Duodenal mucosa (tissue), 2 donors: ENCODE measurements around the gene CFAP221.

Experiments
- H3K27ac ChIP-seq: one replicate; pipeline ENCODE4 v1.7.0; 2013; ENCODE audit warnings: low read depth, low read length
- H3K27me3 ChIP-seq, 2 donors: one replicate each; pipeline ENCODE4 v1.7.0; 2013; ENCODE audit warnings: low read length in 2 of 2, control low read depth in 1 of 2; ENCODE audit not compliant: insufficient read depth in 2 of 2, control insufficient read depth in 1 of 2
- H3K36me3 ChIP-seq, 2 donors: one replicate each; pipeline ENCODE4 v1.7.0; 2013; ENCODE audit warnings: low read length in 2 of 2, control low read depth in 1 of 2; ENCODE audit not compliant: insufficient read depth in 2 of 2, control insufficient read depth in 1 of 2
- H3K4me1 ChIP-seq, 2 donors: one replicate each; pipeline ENCODE4 v1.7.0; 2013; ENCODE audit warnings: low read length in 2 of 2, control low read depth in 1 of 2; ENCODE audit not compliant: insufficient read depth in 2 of 2, control insufficient read depth in 1 of 2
- H3K4me3 ChIP-seq, 2 donors: one replicate each; pipeline ENCODE4 v1.7.0; 2013; ENCODE audit warnings: low read length in 2 of 2, low read depth in 1 of 2
- H3K9ac ChIP-seq, 2 donors: one replicate each; pipeline ENCODE4 v1.7.0; 2013; ENCODE audit warnings: low read length in 2 of 2, low read depth in 1 of 2
- H3K9me3 ChIP-seq, 2 donors: one replicate each; pipeline ENCODE4 v1.7.0; 2013; ENCODE audit warnings: low read length in 2 of 2, control low read depth in 1 of 2; ENCODE audit not compliant: control insufficient read depth in 1 of 2

Gene CFAP221

DNA sequence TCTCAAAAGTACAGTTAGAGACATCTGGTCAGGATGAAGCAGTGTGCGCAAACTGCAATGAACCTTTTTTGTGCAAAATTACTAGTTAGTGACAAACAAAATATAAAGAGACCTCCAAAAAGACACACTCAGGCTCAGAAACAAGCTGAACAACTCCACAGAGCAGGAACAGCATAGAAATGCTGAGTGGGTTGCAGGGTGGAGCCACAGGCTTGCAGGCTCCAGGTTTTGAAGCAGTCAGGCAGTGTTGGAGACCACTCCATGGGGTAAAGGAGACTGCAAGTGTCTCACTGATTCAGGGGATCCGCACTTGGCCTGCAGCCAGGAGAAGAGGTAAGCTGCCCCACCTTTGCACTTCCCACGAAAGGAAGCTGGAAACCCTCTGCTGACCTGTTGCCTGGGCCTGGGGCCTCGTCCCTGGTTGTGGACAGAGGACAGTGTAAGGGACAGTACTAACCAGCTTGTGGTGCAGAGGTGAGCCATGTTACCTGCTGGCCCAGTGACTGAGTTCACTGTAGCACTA is 36.4 kb downstream of the CFAP221 start:
- no peak overlapping the region for H3K27ac ChIP-seq
- no peak overlapping the region for H3K4me3 ChIP-seq
- peaks cover 3 to 5% of the 10 kb centered on the region in 2 donors for H3K9me3 ChIP-seq
- no peaks in the 10 kb centered on the region for H3K27me3 ChIP-seq
- no peaks in the 10 kb centered on the region for H3K36me3 ChIP-seq
- peaks cover 7 to 23% of the 10 kb centered on the region in 2 donors for H3K4me1 ChIP-seq
- H3K9ac ChIP-seq = no peak overlapping the region

DNA sequence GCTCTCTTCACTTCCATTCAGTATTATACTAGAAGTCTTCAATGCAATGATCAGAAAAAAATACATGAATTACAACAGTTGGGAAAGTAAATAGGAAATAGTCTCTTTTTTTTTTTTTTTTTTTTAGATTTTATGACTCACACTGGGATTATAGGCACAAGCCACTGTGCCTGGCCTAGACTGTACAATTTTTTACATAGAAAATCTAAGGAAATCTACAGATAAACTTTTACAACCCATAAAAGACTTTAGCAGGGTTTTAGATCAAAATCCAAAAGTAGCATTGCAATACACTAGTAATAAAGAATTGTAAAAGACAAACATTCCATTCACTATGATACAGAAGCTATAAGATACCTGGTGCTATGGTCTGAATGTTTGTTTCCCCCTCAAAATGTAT is 39.0 kb downstream of the CFAP221 start:
- no peak overlapping the region for H3K27ac ChIP-seq
- peaks cover 3 to 10% of the 10 kb centered on the region in 2 donors for H3K4me1 ChIP-seq
- no peak overlapping the region for H3K9ac ChIP-seq
- no peak overlapping the region for H3K4me3 ChIP-seq
- peaks cover 0 to 5% of the 10 kb centered on the region in 2 donors for H3K9me3 ChIP-seq
- H3K27me3 ChIP-seq = no peaks in the 10 kb centered on the region
- no peaks in the 10 kb centered on the region for H3K36me3 ChIP-seq

DNA sequence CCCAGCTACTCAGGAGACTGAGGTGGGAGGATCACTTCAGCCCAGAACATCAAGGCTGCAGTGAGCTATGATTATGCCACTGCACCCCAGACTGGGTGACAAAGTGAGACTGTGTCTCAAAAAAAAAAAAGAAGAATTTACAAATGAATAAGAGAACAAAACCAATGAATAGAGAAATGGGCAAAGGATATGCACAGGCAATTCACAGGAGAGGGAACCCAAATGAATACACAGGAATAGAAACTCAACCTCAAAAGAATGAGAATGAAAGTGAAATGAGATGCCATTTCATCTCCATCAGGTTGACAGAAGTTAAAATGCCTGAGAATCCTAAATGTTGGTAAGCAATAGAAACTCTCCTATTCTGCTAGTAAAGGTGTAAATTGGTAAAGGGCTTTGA is 40.2 kb downstream of the CFAP221 start:
- H3K4me3 ChIP-seq = no peak overlapping the region
- H3K27ac ChIP-seq = no peak overlapping the region
- H3K27me3 ChIP-seq = no peaks in the 10 kb centered on the region
- H3K4me1 ChIP-seq = peaks cover 3 to 8% of the 10 kb centered on the region in 2 donors
- H3K9ac ChIP-seq = no peak overlapping the region
- H3K36me3 ChIP-seq = no peaks in the 10 kb centered on the region
- H3K9me3 ChIP-seq = peaks cover 0 to 5% of the 10 kb centered on the region in 2 donors

DNA sequence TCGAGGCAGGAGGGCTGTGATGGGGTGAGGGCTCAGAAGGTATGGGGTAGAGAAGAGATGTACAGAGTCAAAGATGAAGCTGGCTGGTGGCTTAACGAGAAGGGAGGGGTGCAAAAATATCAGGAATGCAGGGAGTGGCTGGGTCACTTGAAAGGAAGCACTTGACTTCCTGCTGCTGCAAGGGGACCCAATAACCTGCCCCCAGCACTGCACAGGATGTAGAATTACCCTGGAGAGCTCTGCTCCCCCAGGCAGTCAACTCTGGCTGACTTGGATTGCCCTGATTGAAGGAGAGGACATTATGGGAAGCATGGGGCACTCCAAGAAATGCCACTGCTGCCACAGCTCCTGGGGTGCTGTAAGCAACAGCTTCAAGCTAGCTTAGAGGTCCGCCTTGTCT is 41.8 kb downstream of the CFAP221 start:
- Histone ChIP-seq H3K4me3 (no peak overlapping the region), H3K9me3 (peaks cover 0 to 5% of the 10 kb centered on the region in 2 donors), H3K4me1 (no peaks in the 10 kb centered on the region), H3K9ac (no peak overlapping the region), H3K27ac (no peak overlapping the region), H3K27me3 (no peaks in the 10 kb centered on the region), H3K36me3 (no peaks in the 10 kb centered on the region)

DNA sequence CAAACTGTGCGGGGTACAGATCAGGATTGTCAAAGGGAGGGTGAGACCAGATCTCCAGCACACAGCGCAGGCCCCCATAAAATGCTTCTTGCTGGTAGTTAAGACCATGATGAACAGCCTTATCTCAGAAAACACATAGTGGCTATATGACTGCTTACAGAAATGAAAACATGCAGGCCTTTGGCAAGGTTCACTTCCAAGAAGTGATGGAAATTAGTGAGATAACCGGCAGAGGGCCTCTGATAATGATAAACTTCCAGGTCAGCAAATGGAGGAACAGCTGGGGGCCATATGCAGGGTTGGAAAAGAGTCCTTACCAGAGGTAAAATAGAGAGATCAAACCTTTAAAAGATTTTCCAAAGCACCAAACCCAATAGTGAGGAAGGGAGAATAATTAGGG is 46.6 kb downstream of the CFAP221 start:
- Histone ChIP-seq H3K9me3 (no peaks in the 10 kb centered on the region), H3K9ac (no peak overlapping the region), H3K4me1 (no peaks in the 10 kb centered on the region), H3K27ac (no peak overlapping the region), H3K36me3 (no peaks in the 10 kb centered on the region), H3K4me3 (no peak overlapping the region), H3K27me3 (no peaks in the 10 kb centered on the region)

DNA sequence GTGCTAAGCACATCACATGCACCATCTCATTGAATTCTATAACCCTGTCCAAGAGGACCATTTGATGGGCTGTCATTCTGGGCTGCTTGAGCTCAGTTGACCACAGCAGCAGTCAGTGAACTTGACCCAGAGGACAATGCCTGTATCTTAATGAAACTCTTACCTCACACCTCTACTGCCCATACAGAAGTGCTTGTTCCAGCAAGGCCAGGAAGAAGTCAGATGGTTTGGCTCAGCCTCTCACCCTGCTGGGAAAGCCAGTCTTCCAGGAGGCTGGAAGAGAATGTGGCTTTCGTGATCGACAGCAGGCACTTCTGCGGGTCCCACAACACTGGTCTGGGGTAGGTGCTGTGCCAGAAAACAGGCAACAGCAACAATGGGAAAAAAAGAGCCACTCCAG is 47.3 kb downstream of the CFAP221 start:
- H3K4me3 ChIP-seq = no peak overlapping the region
- H3K9me3 ChIP-seq = no peaks in the 10 kb centered on the region
- no peaks in the 10 kb centered on the region for H3K27me3 ChIP-seq
- no peaks in the 10 kb centered on the region for H3K4me1 ChIP-seq
- no peaks in the 10 kb centered on the region for H3K36me3 ChIP-seq
- H3K9ac ChIP-seq = no peak overlapping the region
- no peak overlapping the region for H3K27ac ChIP-seq

DNA sequence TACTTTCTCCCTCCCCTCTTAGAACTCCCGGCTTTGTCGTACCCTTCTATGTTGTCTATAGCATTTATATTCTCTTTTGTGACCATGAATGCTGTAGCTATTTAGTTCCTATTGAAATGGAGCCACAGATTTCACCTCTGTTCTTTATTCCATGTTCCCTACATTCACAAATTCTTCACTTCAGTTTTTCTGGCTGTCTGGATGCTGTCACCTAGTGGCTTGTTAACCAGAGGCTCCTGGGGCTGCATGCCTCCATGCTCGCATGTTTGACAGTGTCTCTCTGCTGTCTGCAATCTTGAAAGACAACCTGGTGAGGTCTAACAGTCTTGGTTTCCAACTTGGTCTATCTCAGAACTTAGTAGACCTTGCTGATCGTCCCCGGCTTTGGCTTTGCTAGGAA is 48.2 kb downstream of the CFAP221 start:
- Histone ChIP-seq H3K27me3 (no peaks in the 10 kb centered on the region), H3K27ac (no peak overlapping the region), H3K9ac (no peak overlapping the region), H3K4me3 (no peak overlapping the region), H3K9me3 (no peaks in the 10 kb centered on the region), H3K36me3 (no peaks in the 10 kb centered on the region), H3K4me1 (no peaks in the 10 kb centered on the region)

DNA sequence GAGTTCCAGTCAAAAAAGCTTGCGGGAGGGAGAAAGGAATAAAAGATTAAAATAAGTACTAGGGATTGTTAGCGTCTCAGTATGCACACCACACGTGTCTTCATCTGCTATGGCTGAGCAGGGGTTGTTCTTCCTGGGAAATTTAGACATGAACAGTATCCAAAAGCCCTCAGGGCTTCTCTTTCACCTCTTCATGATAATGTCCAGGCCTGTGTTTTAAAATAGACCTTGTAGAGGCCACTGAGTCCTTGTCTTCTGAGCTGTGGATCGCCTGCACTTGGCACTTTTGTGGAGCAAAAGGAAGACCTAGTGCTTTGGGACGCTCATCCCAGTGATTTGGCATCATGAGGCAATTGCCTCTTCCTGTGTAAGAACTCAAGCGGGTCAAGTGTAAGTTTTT is 52.4 kb downstream of the CFAP221 start:
- Histone ChIP-seq H3K9ac (no peak overlapping the region), H3K27ac (no peak overlapping the region), H3K36me3 (no peaks in the 10 kb centered on the region)

DNA sequence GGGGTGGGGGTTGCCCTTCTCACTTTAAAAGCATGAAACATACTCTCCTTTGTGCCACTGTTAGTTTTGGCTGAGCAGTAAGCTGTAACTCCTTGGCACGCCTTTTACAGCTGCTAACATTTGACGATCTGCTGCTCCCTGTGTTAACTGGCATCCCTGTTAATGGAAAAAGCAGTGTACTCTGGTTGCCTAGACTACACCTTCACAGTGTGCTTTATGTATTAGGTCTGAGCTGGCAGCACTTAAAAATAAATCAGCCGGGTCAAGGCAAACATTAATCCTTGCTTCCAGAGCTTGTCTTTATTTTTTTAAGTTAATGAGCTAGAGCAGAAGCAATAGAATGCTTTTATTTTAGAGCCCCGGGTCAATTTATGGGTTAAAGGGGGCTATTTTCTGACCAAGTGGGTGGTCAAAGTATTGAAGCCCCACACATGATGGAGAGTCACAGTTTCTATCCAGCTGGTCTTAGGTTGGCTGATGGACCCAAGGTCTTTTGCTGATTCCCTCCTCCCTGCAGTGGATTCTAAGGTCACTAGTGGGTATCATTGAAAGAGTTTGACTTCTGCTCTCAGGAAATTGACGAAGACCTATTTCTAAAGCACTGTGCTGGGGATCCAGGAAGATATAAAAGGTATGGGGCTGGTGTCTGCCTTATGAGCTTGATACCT is 54.5 kb downstream of the CFAP221 start:
- H3K9me3 ChIP-seq = no peaks in the 10 kb centered on the region
- no peak overlapping the region for H3K4me3 ChIP-seq
- H3K27ac ChIP-seq = no peak overlapping the region
- no peaks in the 10 kb centered on the region for H3K36me3 ChIP-seq
- no peaks in the 10 kb centered on the region for H3K4me1 ChIP-seq
- H3K9ac ChIP-seq = no peak overlapping the region
- no peaks in the 10 kb centered on the region for H3K27me3 ChIP-seq

More for the DNA sequence above, 52.4 kb downstream of the CFAP221 start:
- Histone ChIP-seq H3K9me3 (no peaks in the 10 kb centered on the region), H3K4me1 (no peaks in the 10 kb centered on the region), H3K27me3 (no peaks in the 10 kb centered on the region), H3K4me3 (no peak overlapping the region)

DNA sequence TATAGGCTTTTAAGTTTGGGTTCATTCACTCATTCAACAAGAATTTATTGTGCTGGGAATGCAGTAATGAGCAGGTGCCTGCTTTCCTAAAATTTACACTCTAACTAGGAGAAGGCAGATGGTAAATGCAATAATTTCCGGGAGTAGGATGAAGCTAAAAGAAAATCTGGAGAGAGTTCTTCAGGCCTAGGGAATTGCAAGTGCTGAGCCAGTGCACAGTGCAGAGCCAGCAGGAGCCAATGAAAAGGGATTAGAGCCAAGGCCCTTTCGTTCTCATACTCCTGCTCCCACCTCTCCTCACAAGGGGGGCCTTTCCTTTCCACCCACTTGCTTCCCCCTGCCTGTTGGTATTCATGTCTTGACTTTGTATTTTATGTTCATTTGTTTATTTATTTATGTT is 55.1 kb downstream of the CFAP221 start:
- H3K36me3 ChIP-seq = no peaks in the 10 kb centered on the region
- no peak overlapping the region for H3K27ac ChIP-seq

More for the DNA sequence above, 55.1 kb downstream of the CFAP221 start:
- Histone ChIP-seq H3K9me3 (no peaks in the 10 kb centered on the region), H3K27me3 (no peaks in the 10 kb centered on the region), H3K4me3 (no peak overlapping the region), H3K4me1 (no peaks in the 10 kb centered on the region), H3K9ac (no peak overlapping the region)
